NCI-H446 treated with DMSO at 0.1 percent for 48 hours (cell line): ENCODE data around the gene KLK6.
"Not testable (repeated sequence)": the region's sequence is repeated elsewhere in the genome, so short reads cannot be mapped to it uniquely, and the experiment has no call there.

Experiments
- DNase-seq: peaks from one replicate; lab custom pipeline; 2025; lab: John Stamatoyannopoulos, UW

The KLK6 gene

GRCh38 chr19:50992666-50993035, 23.3 kb upstream of the KLK6 start:
- DNase-seq: no peak

- DNase-seq: not testable (repeated sequence)
Observed at GRCh38 chr19:50984416-50984815, 15.0 kb upstream of the KLK6 start.

GRCh38 chr19:50983625-50984292, 14.4 kb upstream of the KLK6 start, which contains the start of gene KLK7:
TSS of gene KLK7 (minus strand) at chr19:50983917. CDS start at chr19:50982399, 1,518 bp downstream.
- no peak for DNase-seq

GRCh38 chr19:50982186-50982585, 12.8 kb upstream of the KLK6 start:
- no peak for DNase-seq

GRCh38 chr19:50981587-50982146, 12.3 kb upstream of the KLK6 start:
- no peak for DNase-seq

GRCh38 chr19:50980208-50980607, 10.8 kb upstream of the KLK6 start:
- no peak for DNase-seq

GRCh38 chr19:50979758-50980157, 10.4 kb upstream of the KLK6 start:
- no peak for DNase-seq

- no peak for DNase-seq
Observed at GRCh38 chr19:50978772-50979390, 9.5 kb upstream of the KLK6 start.

GRCh38 chr19:50977626-50978025, 8.2 kb upstream of the KLK6 start:
- DNase-seq: no peak

GRCh38 chr19:50975766-50976165, 6.4 kb upstream of the KLK6 start:
- DNase-seq: no peak

GRCh38 chr19:50974702-50975556, 5.5 kb upstream of the KLK6 start:
- no peak for DNase-seq

- no peak for DNase-seq
Observed at GRCh38 chr19:50972795-50973376, 3.5 kb upstream of the KLK6 start.

GRCh38 chr19:50969810-50970209, 419 bp upstream of the KLK6 start:
- DNase-seq: not testable (repeated sequence)

GRCh38 chr19:50968716-50969412, 527 bp downstream of the KLK6 start:
- no peak for DNase-seq

- DNase-seq: no peak
Observed at GRCh38 chr19:50967929-50968715, 1.3 kb downstream of the KLK6 start.

GRCh38 chr19:50964266-50964665, 5.1 kb downstream of the KLK6 start:
- no peak for DNase-seq

GRCh38 chr19:50963381-50963780, 6.0 kb downstream of the KLK6 start:
- DNase-seq: no peak

GRCh38 chr19:50962245-50962644, 7.1 kb downstream of the KLK6 start:
- no peak for DNase-seq

GRCh38 chr19:50959731-50960500, 9.5 kb downstream of the KLK6 start:
- no peak for DNase-seq

- DNase-seq: no peak
Observed at GRCh38 chr19:50957587-50957986, 11.8 kb downstream of the KLK6 start.
